B cell (primary cell): ENCODE measurements around the gene ANP32A. TPM values are rescaled to one million over a fixed set of nuclear protein-coding genes. Genes with fewer than 3 reads are reported as not detected.

Experiments used
- ATAC-seq: fragments of 200-7000 bp; cut with Tn5 transposase; one replicate; pipeline ENCODE4 v1.10.0; 2021; ENCODE audit warnings: low read depth, mild to moderate bottlenecking, moderate number of reproducible peaks, moderate library complexity
- CTCF ChIA-PET: fragments of 350-600 bp; sonication (Branson Sonifier 250); formaldehyde crosslinking; loops from one replicate; lab custom pipeline; 2021; ENCODE audit warnings: antibody characterized with exemption, inconsistent platforms; lab: Charles Lee
- POLR2A ChIA-PET: fragments of 350-600 bp; sonication (Branson Sonifier 250); formaldehyde crosslinking; loops from one replicate; lab custom pipeline; 2021; ENCODE audit warnings: antibody characterized with exemption; lab: Charles Lee
- DNase-seq: peaks from one replicate; pipeline ENCODE4 v3.0.0; 2013
- H2AFZ ChIP-seq: 2 replicates; pipeline ENCODE4 v1.6.1; 2012; ENCODE audit warnings: mild to moderate bottlenecking, low read depth, low read length; ENCODE audit not compliant: insufficient read depth, poor library complexity, severe bottlenecking
- H3K27ac ChIP-seq, 2 donors: 1 replicate in 1 of 2; 2 replicates in 1 of 2; pipeline ENCODE4 v1.5.1; 2012 to 2013; ENCODE audit warnings: low read length in 2 of 2, mild to moderate bottlenecking in 2 of 2, moderate library complexity in 1 of 2
- H3K27me3 ChIP-seq, 4 experiments: fragments of 200-600 bp in 1 of 4; sonication (generic) in 1 of 4; replicated peaks in 1 of 4; 1 replicate in 2 of 4; 2 replicates in 2 of 4; pipeline versions ENCODE4 v1.6.1 to v1.7.0; 2013 to 2016; ENCODE audit warnings: low read length in 3 of 4, mild to moderate bottlenecking in 2 of 4, mixed read lengths in 1 of 4, moderate library complexity in 1 of 4; ENCODE audit not compliant: insufficient read depth in 4 of 4, control insufficient read depth in 3 of 4; ENCODE audit errors: control extremely low read depth in 1 of 4
- H3K36me3 ChIP-seq, 2 experiments: replicated peaks in 1 of 2; 1 replicate in 1 of 2; 2 replicates in 1 of 2; pipeline versions ENCODE4 v1.6.1 to v1.7.1; 2013; ENCODE audit warnings: low read length in 1 of 2; ENCODE audit not compliant: insufficient read depth in 2 of 2, control insufficient read depth in 1 of 2; ENCODE audit errors: control extremely low read depth in 1 of 2, extremely low read depth in 1 of 2
- H3K4me1 ChIP-seq, 2 donors: fragments of 200-600 bp in 1 of 2; sonication (generic) in 1 of 2; 1 replicate in 1 of 2; 2 replicates in 1 of 2; pipeline versions ENCODE4 v1.5.1 to v1.6.1; 2013 to 2017; ENCODE audit warnings: low read length in 2 of 2; ENCODE audit not compliant: control insufficient read depth in 2 of 2, insufficient read depth in 2 of 2
- H3K4me2 ChIP-seq: replicated peaks from 2 replicates; pipeline ENCODE3; 2012; ENCODE audit warnings: mild to moderate bottlenecking, low read depth, low read length; ENCODE audit not compliant: poor library complexity, severe bottlenecking
- H3K4me3 ChIP-seq, 5 experiments: fragments of 200-600 bp in 1 of 5; sonication (generic) in 1 of 5; 1 replicate in 3 of 5; 2 replicates in 2 of 5; pipeline versions ENCODE4 v1.5.1 to v1.7.0; 2011 to 2016; ENCODE audit warnings: low read length in 4 of 5, mild to moderate bottlenecking in 4 of 5, low read depth in 2 of 5, control low read depth in 1 of 5, moderate library complexity in 1 of 5; ENCODE audit not compliant: insufficient read depth in 1 of 5; ENCODE audit errors: control extremely low read depth in 1 of 5, extremely low read depth in 1 of 5
- H3K79me2 ChIP-seq: fragments of 200-600 bp; sonication (generic); one replicate; pipeline ENCODE4 v1.6.0; 2016; ENCODE audit warnings: low read length; ENCODE audit not compliant: control insufficient read depth, insufficient read depth
- H3K9ac ChIP-seq: fragments of 200-600 bp; sonication (generic); 2 replicates; pipeline ENCODE4 v1.6.1; 2017; ENCODE audit warnings: mild to moderate bottlenecking, low read length, moderate library complexity
- H3K9me3 ChIP-seq, 3 donors: one replicate each; pipeline versions ENCODE4 v1.6.1 to v1.7.1; 2013; ENCODE audit warnings: low read length in 2 of 3; ENCODE audit not compliant: control insufficient read depth in 2 of 3, insufficient read depth in 1 of 3; ENCODE audit errors: control extremely low read depth in 1 of 3
- H4K20me1 ChIP-seq: 2 replicates; pipeline ENCODE4 v1.6.0; 2012; ENCODE audit warnings: mild to moderate bottlenecking, low read length; ENCODE audit not compliant: insufficient read depth, control insufficient read depth, poor library complexity, severe bottlenecking
- H3K27ac Mint-ChIP-seq: one replicate; pipeline ENCODE4 v1.8.0; 2021; ENCODE audit warnings: mixed read lengths
- H3K27me3 Mint-ChIP-seq: one replicate; pipeline ENCODE4 v1.8.0; 2021; ENCODE audit warnings: mixed read lengths
- H3K4me1 Mint-ChIP-seq: one replicate; pipeline ENCODE4 v1.8.0; 2021; ENCODE audit warnings: mixed read lengths
- H3K4me3 Mint-ChIP-seq: one replicate; pipeline ENCODE4 v1.8.0; 2021; ENCODE audit warnings: mixed read lengths
- H3K9me3 Mint-ChIP-seq: one replicate; pipeline ENCODE4 v1.8.0; 2022; ENCODE audit warnings: mixed read lengths; ENCODE audit not compliant: insufficient read depth
- CTCF ChIP-seq: fragments of 200-600 bp; IDR thresholded peaks from one replicate; pipeline ENCODE4 v1.8.0; 2022; ENCODE audit warnings: antibody characterized with exemption, mild to moderate bottlenecking
- EZH2 ChIP-seq: IDR thresholded peaks from 2 replicates; pipeline ENCODE4 v1.6.1; 2012; ENCODE audit warnings: borderline replicate concordance, low read depth, mild to moderate bottlenecking, moderate library complexity, low read length; ENCODE audit not compliant: insufficient read depth, poor library complexity, severe bottlenecking
- WGBS: methylation state at CpG from one replicate; pipeline ENCODE4 v1.1.5; 2013; ENCODE audit warnings: missing lambda C conversion rate; ENCODE audit not compliant: insufficient coverage; 5-methylcytosine and 5-hydroxymethylcytosine counted together
- intact Hi-C: fragments of 100-400 bp; cut with micrococcal nuclease; formaldehyde crosslinking; loops from one replicate; pipeline ENCODE4 v1.10.0; 2022
- polyA plus RNA-seq: library from polyadenylated mRNA; depleted of rRNA; stranded (reverse); fragments of >200 nt; gene quantifications from 2 replicates; pipeline ENCODE4 v1.2.3, GENCODE V29; 2012
- total RNA-seq, 2 donors: library from RNA; stranded (reverse); fragments of 120-200 nt in 1 of 2; gene quantifications; 1 replicate in 1 of 2; 2 replicates in 1 of 2; pipeline versions ENCODE4 v1.2.3 to v1.2.4, GENCODE V29; 2013 to 2022

Gene ANP32A
- total and polyA plus RNA-seq, 2 donors (not counting 1 experiment from before 2014, with no cell fraction given), result 26.4 to 163 TPM

GRCh38 chr15:68778876-68779275 lies 41.8 kb downstream of the ANP32A start:
- no peak for TF ChIP-seq CTCF
- no peak for TF ChIP-seq EZH2
- peaks cover 22% of the 10 kb centered on the region for H4K20me1 ChIP-seq
- no peak overlapping the region for H3K4me3 Mint-ChIP-seq
- peaks cover 1% of the 10 kb centered on the region for H3K79me2 ChIP-seq
- intact Hi-C loops, result no loop called here
- H3K4me1 Mint-ChIP-seq, result peaks cover 21% of the 10 kb centered on the region
- H3K9me3 ChIP-seq, result peaks cover 0 to 5% (median 0%) of the 10 kb centered on the region in 3 donors
- no peak overlapping the region for H3K27ac ChIP-seq
- H3K27ac Mint-ChIP-seq, result no peak overlapping the region
- H3K4me1 ChIP-seq, result peaks cover 22 to 25% of the 10 kb centered on the region in 2 donors
- ChIA-PET CTCF (interaction anchor here (0.8 to 8.8 kb wide), 3 partner anchors 50 to 95 kb away, joined by 3 to 138 read pairs (median 4); no protein-coding TSS in a partner anchor), POLR2A (no interaction called here)
- ATAC-seq (no peak), DNase-seq (no peak)
- peaks cover 6 to 45% of the 10 kb centered on the region in 2 experiments for H3K36me3 ChIP-seq
- H3K9me3 Mint-ChIP-seq, result no peaks in the 10 kb centered on the region
- no peak overlapping the region for H3K4me3 ChIP-seq
- no peaks in the 10 kb centered on the region for H3K27me3 Mint-ChIP-seq
- no peak overlapping the region for H3K4me2 ChIP-seq
- WGBS, result 100% methylated on average over 2 of the region's 9 CpGs
- H2AFZ ChIP-seq, result no peak overlapping the region
- H3K9ac ChIP-seq, result no peak overlapping the region
- no peaks in the 10 kb centered on the region for H3K27me3 ChIP-seq

- no peaks in the 10 kb centered on the region for H3K9me3 Mint-ChIP-seq
- 89% methylated on average over 9 of the region's 10 CpGs for WGBS
- H4K20me1 ChIP-seq, result peaks cover 5% of the 10 kb centered on the region
- peaks cover 0 to 5% (median 0%) of the 10 kb centered on the region in 3 donors for H3K9me3 ChIP-seq
- H3K27ac Mint-ChIP-seq, result peak overlapping the region; percentile 68
- H3K27me3 Mint-ChIP-seq, result no peaks in the 10 kb centered on the region
- peaks cover under 1% of the 10 kb centered on the region for H3K4me1 Mint-ChIP-seq
- DNase-seq, result no peak
- H3K4me2 ChIP-seq, result no peak overlapping the region
- peaks cover 3 to 24% of the 10 kb centered on the region in 2 experiments for H3K36me3 ChIP-seq
- H3K27ac ChIP-seq, result no peak overlapping the region
- no peak overlapping the region for H2AFZ ChIP-seq
- peaks cover 2 to 4% of the 10 kb centered on the region in 2 donors for H3K4me1 ChIP-seq
- no peak overlapping the region for H3K9ac ChIP-seq
- ChIA-PET POLR2A (no interaction called here), CTCF (interaction anchor here (0.9 to 1.3 kb wide), 2 partner anchors 17 to 52 kb away, joined by 3 to 4 read pairs; no protein-coding TSS in a partner anchor)
- no peak overlapping the region for H3K4me3 ChIP-seq
- intact Hi-C loops, result no loop called here
- H3K79me2 ChIP-seq, result no peaks in the 10 kb centered on the region
- H3K4me3 Mint-ChIP-seq, result no peak overlapping the region
- no peak for ATAC-seq
- H3K27me3 ChIP-seq, result peaks cover 0 to 2% (median 0%) of the 10 kb centered on the region in 4 experiments
- TF ChIP-seq CTCF (no peak), EZH2 (no peak)
Measured at GRCh38 chr15:68776477-68777270, 44.0 kb downstream of the ANP32A start.
